ENCODE measurements around the gene LSAMP. TPM values are rescaled to one million over a fixed set of nuclear protein-coding genes. Genes with fewer than 3 reads are reported as not detected.

The LSAMP gene
- total and polyA plus RNA-seq, 9 of the 15 experiments (the other 6 are each of a cell fraction or from before 2014, with no cell fraction given): 0.09 to 0.11 TPM; not detected in 7

DNA sequence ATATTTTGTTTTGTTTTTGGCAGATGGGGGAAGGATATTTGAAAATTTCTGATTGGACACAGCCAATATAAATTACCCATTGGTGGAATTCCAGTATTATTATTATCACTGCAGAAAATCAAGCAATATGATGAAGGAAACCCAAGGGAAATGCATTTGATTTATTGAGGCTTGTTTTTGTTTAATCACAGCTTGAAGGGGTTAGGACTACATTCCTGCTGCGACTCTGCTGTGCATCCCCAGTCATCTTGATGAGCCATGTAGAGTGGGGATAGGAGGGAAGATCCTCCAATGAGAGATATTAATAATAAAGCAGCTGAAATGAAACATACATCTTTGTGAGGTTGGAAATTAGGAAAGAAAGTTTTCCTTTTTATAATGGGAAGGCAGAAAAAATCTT is 613.4 kb downstream of the LSAMP start:
- Histone ChIP-seq H3K9ac (ENCODE audit: insufficient read depth in 1 of 2, low read depth in 2 of 2, low read length in 2 of 2) (no peak overlapping the region), H3K9me3 (replicated peaks; ENCODE audit: control insufficient read depth, insufficient read depth, low read depth, low read length) (no peaks in the 10 kb centered on the region), H3K9me1 (ENCODE audit: control insufficient read depth, insufficient read depth, low read length) (no peaks in the 10 kb centered on the region), H3K27me3 (ENCODE audit: control insufficient read depth in 2 of 2, insufficient read depth in 2 of 2, low read length in 2 of 2) (no peaks in the 10 kb centered on the region; a peak in 1 of 5 replicates), H3K79me2 (ENCODE audit: control insufficient read depth, insufficient read depth, low read length) (no peaks in the 10 kb centered on the region), H4K20me1 (replicated peaks; ENCODE audit: control insufficient read depth, insufficient read depth, low read length) (no peaks in the 10 kb centered on the region), H3K36me3 (ENCODE audit: control insufficient read depth, insufficient read depth, low read length) (no peaks in the 10 kb centered on the region), H3K27ac (ENCODE audit: extremely low read depth, low read depth, low read length) (no peak overlapping the region), H3K4me2 (ENCODE audit: insufficient read depth, low read length) (no peak overlapping the region), H3K4me1 (replicated peaks in 1 of 2; ENCODE audit: control insufficient read depth in 2 of 2, insufficient read depth in 2 of 2, low read length in 2 of 2) (no peaks in the 10 kb centered on the region), H2AFZ (ENCODE audit: low read depth, low read length) (no peak overlapping the region), H3K4me3 (no peak overlapping the region)
- FAIRE-seq: no peak
- POLR2A ChIA-PET: no interaction called here
- CTCF ChIA-PET (ENCODE audit: low intra/inter-chr PET ratio): no interaction called here
- intact Hi-C loops (cut with micrococcal nuclease): no loop called here
- no peak for DNase-seq (ENCODE audit: extremely low read depth in 1 of 4, low spot score in 3 of 4)
- ATAC-seq: no peak
- TF ChIP-seq ZNF41 (CRISPR knock-in tag; conservative IDR thresholded peaks at IDR 0.05): no peak
- TF ChIP-seq ZNF518B (CRISPR knock-in tag; IDR thresholded peaks at IDR 0.05): no peak
- no peak for TF ChIP-seq ZNF586 (CRISPR knock-in tag; conservative IDR thresholded peaks at IDR 0.05)
- TF ChIP-seq HMG20B (CRISPR knock-in tag; IDR thresholded peaks at IDR 0.05): no peak
- TF ChIP-seq ZNF655 (CRISPR knock-in tag; IDR thresholded peaks at IDR 0.05): no peak
- TF ChIP-seq RREB1 (CRISPR knock-in tag; IDR thresholded peaks at IDR 0.05): no peak
- TF ChIP-seq RBM14 (IDR thresholded peaks at IDR 0.05; ENCODE audit: borderline replicate concordance, insufficient read depth, low read depth, low read length): no peak
- TF ChIP-seq ETV1 (tag; conservative IDR thresholded peaks at IDR 0.05; ENCODE audit: low read depth): no peak
- BruUV-seq (replicated peaks): no TSS peak
- WGBS (ENCODE audit: insufficient coverage, low coverage, missing lambda C conversion rate): no CpG with 5 or more reads among the region's 1 CpG
- in situ Hi-C loops (cut with MboI): no loop called here
